Erythroblast (primary cell): ENCODE data around the gene RNPEPL1.

Experiments used
- GATA1 ChIP-seq: IDR thresholded peaks from 2 replicates; pipeline ENCODE4 v1.6.1; 2011; ENCODE audit warnings: low read depth, mild to moderate bottlenecking, control low read depth, low read length, moderate library complexity
- POLR2A ChIP-seq: IDR thresholded peaks from 2 replicates; pipeline ENCODE4 v1.6.1; 2011; ENCODE audit warnings: mild to moderate bottlenecking, low read length

DNA sequence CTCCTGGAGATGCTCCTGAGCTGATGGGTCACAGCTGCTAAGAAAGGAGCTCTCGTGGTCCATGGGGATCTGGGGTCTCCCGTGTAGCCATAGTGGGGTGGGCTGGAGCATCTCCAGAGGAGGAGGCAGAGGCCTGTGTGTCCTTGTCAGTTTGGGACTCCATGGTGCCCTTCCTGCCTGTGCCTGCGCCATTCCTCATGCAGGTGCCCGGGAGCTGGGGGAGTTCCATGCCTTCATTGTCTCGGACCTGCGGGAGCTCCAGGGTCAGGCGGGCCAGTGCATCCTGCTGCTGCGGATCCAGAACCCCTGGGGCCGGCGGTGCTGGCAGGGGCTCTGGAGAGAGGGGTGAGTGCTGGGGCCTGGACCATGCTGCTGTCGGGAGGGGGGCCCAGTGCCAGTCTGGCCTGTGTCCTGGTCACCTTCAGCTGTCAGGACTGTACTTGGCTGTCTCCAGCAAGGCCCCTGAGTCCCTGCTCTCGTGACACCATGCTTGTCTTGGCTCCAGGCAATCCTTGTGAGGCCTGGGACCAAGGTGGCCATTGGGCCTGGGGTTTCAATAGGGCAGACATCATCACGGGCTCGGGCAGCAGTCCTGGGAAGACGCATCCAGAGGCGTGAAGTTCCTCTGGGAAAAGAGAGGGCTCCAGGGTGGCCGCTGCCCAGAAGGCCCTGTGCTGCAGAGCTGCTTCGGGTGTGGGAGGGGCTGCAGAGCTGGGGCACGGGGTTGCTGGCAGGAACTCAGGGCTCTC lies 25.6 kb downstream of the RNPEPL1 start:
- TF ChIP-seq POLR2A (no peak), GATA1 (no peak)
